ENCODE results near the gene METTL3.

- no peak for TF ChIP-seq CTCF (IDR thresholded peaks at IDR 0.05)
- peak in 1 of 2 donors; percentile 38 for TF ChIP-seq POLR2A (IDR thresholded peaks at IDR 0.05)
Observed at GRCh38 chr14:21476523-21476924, 34.6 kb downstream of the METTL3 start.

All from thyroid gland (tissue), 4 donors.